ENCODE results near the gene BPIFB3.

BPIFB3 gene

DNA sequence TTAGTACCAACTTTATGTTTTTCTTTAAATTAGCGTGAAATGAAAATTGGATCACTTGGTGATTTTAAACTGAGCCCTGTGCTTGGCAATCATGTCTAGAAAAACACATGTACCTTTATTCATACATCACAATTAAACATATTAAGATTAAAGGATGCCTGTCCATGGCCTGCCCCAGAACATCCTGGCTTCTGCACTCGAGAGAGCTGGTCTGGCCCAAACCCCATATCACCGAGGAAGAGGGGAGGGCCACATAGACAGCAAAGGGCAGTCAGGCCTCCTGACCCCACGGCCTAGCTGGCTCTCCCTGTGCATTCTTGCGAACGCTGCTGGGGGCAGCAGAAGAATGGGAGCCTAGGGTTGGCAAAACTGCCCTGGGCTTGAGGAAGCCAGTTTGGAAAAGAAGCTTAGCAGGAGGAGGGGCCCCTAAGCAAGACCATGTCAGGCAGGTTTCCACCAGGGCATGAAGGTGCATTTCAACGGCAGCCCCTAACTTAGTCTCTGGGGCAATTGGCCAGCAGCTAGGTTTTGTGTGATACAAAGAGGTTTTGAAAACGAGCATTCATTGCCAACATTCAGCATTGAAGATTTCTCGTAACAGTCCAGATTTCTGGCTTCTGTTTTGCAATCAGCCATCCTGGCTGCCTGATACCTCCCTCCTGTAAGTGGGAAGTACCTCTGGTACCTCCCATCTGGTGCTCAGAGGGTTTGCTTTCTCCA lies 8.6 kb downstream of the BPIFB3 start:
- Histone ChIP-seq H3K27ac (no peak overlapping the region), H3K4me3 (ENCODE audit: low read depth, low read length) (no peak overlapping the region), H3K36me3 (replicated peaks) (no peaks in the 10 kb centered on the region), H3K27me3 (replicated peaks) (no peaks in the 10 kb centered on the region)
- DNase-seq = no peak
- in situ Hi-C loops (cut with HindIII; ENCODE audit: low pct_ligation_motif_present, low sequenced_read_pairs) = no loop called here
- TF ChIP-seq, protein P1, sequence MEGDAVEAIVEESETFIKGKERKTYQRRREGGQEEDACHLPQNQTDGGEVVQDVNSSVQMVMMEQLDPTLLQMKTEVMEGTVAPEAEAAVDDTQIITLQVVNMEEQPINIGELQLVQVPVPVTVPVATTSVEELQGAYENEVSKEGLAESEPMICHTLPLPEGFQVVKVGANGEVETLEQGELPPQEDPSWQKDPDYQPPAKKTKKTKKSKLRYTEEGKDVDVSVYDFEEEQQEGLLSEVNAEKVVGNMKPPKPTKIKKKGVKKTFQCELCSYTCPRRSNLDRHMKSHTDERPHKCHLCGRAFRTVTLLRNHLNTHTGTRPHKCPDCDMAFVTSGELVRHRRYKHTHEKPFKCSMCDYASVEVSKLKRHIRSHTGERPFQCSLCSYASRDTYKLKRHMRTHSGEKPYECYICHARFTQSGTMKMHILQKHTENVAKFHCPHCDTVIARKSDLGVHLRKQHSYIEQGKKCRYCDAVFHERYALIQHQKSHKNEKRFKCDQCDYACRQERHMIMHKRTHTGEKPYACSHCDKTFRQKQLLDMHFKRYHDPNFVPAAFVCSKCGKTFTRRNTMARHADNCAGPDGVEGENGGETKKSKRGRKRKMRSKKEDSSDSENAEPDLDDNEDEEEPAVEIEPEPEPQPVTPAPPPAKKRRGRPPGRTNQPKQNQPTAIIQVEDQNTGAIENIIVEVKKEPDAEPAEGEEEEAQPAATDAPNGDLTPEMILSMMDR (IDR thresholded peaks at IDR 0.05; ENCODE audit: low read depth, low read length, missing control alignments) = no peak

DNA sequence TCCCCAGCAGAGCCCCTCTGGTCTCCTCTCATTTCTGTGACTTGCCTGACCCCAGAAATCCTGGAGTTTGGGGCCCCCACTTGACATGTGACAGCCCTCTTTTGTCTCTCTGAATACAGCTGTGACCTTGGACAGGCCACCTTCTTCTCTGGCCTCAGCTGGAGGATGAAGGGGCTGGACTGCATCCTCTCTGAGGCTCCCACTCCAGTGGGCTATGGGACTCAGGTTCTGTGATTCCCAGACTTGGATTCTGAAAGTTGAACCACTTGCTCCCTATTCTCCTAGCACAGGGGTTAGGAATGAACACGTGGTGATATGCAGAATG lies 9.1 kb downstream of the BPIFB3 start:
- in situ Hi-C loops (cut with HindIII; ENCODE audit: low pct_ligation_motif_present, low sequenced_read_pairs) = no loop called here
- Histone ChIP-seq H3K27ac (no peak overlapping the region), H3K27me3 (replicated peaks) (no peaks in the 10 kb centered on the region), H3K36me3 (replicated peaks) (no peaks in the 10 kb centered on the region), H3K4me3 (ENCODE audit: low read depth, low read length) (no peak overlapping the region)
- TF ChIP-seq, protein P1 (IDR thresholded peaks at IDR 0.05; ENCODE audit: low read depth, low read length, missing control alignments) = no peak
- DNase-seq = no peak

DNA sequence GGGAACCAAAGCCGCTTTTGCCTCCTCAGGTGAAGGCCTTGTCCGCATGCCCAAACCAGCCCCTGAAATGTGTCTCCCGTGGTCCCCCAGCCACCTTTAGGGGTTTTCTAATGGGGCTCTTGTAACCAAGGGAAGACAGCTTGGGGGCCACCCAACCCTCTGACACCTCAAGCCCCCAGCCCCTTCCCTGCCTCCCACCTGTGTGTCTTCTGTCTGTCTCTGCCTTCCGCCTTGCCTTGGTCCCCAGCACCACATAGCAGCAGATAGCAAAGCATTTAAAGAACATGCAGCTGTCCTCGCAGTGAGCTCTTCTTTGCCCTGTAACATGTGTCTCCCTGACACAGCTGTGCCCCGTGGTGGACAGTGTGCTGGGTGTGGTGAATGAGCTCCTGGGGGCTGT lies 9.6 kb downstream of the BPIFB3 start:
- no peak for DNase-seq
- H3K27ac ChIP-seq = no peak overlapping the region
- in situ Hi-C loops (cut with HindIII; ENCODE audit: low pct_ligation_motif_present, low sequenced_read_pairs) = no loop called here

DNA sequence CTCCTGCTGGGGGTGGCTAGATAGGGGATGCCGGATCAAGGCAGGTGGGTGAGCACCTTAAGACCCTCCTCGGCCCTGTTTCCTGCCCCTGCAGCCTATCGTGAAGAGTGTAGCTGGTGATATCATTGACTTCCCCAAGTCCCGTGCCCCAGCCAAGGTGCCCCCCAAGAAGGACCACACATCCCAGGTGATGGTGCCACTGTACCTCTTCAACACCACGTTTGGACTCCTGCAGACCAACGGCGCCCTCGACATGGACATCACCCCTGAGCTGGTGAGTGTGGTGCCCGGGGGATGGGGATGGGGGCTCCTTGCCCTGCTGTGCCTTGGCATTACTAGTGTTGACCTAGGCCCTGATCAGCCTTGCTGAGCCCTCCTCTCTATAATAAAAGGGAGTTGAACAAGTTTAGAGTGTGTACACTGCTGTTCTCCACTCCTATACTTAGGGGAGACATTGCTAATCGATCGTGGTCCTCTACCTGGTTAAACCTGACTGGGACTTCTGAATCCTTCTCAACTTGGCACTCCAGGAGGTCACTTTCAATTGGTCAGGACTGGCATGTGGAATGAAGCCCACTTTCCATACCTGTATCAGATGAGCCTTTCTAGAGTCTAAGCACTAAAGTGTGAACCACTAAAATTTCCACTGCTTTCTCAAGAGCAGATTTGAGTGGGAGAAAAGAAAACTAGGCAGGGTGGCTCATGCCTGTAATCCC lies 11.0 kb downstream of the BPIFB3 start:
- TF ChIP-seq, protein P1 (IDR thresholded peaks at IDR 0.05; ENCODE audit: low read depth, low read length, missing control alignments) = no peak
- in situ Hi-C loops (cut with HindIII; ENCODE audit: low pct_ligation_motif_present, low sequenced_read_pairs) = no loop called here
- no peaks in the 10 kb centered on the region for H3K36me3 ChIP-seq (replicated peaks)
- no peak overlapping the region for H3K27ac ChIP-seq
- DNase-seq = no peak
- no peak overlapping the region for H3K4me3 ChIP-seq (ENCODE audit: low read depth, low read length)
- no peaks in the 10 kb centered on the region for H3K27me3 ChIP-seq (replicated peaks)

More for the DNA sequence above, 9.6 kb downstream of the BPIFB3 start:
- H3K4me3 ChIP-seq (ENCODE audit: low read depth, low read length) = no peak overlapping the region
- TF ChIP-seq, protein P1 (IDR thresholded peaks at IDR 0.05; ENCODE audit: low read depth, low read length, missing control alignments) = no peak
- no peaks in the 10 kb centered on the region for H3K27me3 ChIP-seq (replicated peaks)
- H3K36me3 ChIP-seq (replicated peaks) = no peaks in the 10 kb centered on the region

DNA sequence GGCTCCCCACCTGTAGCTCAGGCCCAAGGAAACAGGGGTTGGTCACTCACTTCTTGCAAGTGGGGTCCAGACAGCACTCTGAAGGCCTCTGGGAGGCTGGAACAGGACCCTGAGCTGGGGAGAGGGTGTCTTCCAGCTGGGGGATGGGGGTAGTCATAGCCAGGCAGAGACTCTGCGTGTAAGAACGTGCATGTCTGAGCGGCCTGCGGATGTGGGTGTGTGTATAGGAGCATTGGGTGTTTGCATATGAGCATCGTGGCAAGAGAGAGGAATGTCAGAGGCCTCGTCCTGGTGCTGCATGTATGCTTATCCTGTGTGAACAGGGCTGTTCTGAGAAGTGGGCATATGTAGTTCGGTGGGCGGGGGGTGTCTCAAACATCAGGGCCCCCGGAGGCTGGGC lies 12.1 kb downstream of the BPIFB3 start:
- in situ Hi-C loops (cut with HindIII; ENCODE audit: low pct_ligation_motif_present, low sequenced_read_pairs) = no loop called here
- no peak for DNase-seq
- H3K27me3 ChIP-seq (replicated peaks) = no peaks in the 10 kb centered on the region

More for the DNA sequence above, 12.1 kb downstream of the BPIFB3 start:
- H3K4me3 ChIP-seq (ENCODE audit: low read depth, low read length) = no peak overlapping the region
- TF ChIP-seq, protein P1 (IDR thresholded peaks at IDR 0.05; ENCODE audit: low read depth, low read length, missing control alignments) = no peak
- no peaks in the 10 kb centered on the region for H3K36me3 ChIP-seq (replicated peaks)
- H3K27ac ChIP-seq = no peak overlapping the region

Measured in brain microvascular endothelial cell (primary cell).